Liver (tissue), 9 donors: ENCODE measurements around the gene UGT1A4. TPM values are rescaled to one million over a fixed set of nuclear protein-coding genes. Genes with fewer than 3 reads are reported as not detected.

Experiments used
- DNase-seq: peaks from one replicate; pipeline ENCODE4 v3.0.0-alpha.2; 2017; ENCODE audit warnings: low spot score
- H3K27ac ChIP-seq, 2 donors: one replicate each; pipeline ENCODE4 v1.7.0; 2013; ENCODE audit warnings: inconsistent platforms in 2 of 2, low read length in 2 of 2, control low read depth in 1 of 2, low read depth in 1 of 2, mild to moderate bottlenecking in 1 of 2
- H3K27me3 ChIP-seq, 4 donors: one replicate each; pipeline versions ENCODE4 v1.6.1 to v1.7.0; 2013; ENCODE audit warnings: low read length in 3 of 4, inconsistent platforms in 1 of 4, mild to moderate bottlenecking in 1 of 4, moderate library complexity in 1 of 4; ENCODE audit not compliant: control insufficient read depth in 4 of 4, insufficient read depth in 4 of 4
- H3K36me3 ChIP-seq, 4 donors: one replicate each; pipeline versions ENCODE4 v1.6.1 to v1.7.0; 2013; ENCODE audit warnings: low read length in 3 of 4, mild to moderate bottlenecking in 3 of 4, low read depth in 1 of 4, moderate library complexity in 1 of 4; ENCODE audit not compliant: control insufficient read depth in 4 of 4, insufficient read depth in 3 of 4
- H3K4me1 ChIP-seq, 4 donors: one replicate each; pipeline versions ENCODE4 v1.6.1 to v1.7.0; 2013; ENCODE audit warnings: low read length in 3 of 4, mild to moderate bottlenecking in 3 of 4, moderate library complexity in 1 of 4; ENCODE audit not compliant: control insufficient read depth in 4 of 4, insufficient read depth in 4 of 4
- H3K4me3 ChIP-seq, 3 donors: one replicate each; pipeline versions ENCODE4 v1.6.1 to v1.7.0; 2013; ENCODE audit warnings: low read length in 3 of 3, control low read depth in 1 of 3, low read depth in 1 of 3, mild to moderate bottlenecking in 1 of 3
- H3K9ac ChIP-seq, 2 donors: one replicate each; pipeline ENCODE4 v1.7.0; 2013; ENCODE audit warnings: low read length in 2 of 2, mild to moderate bottlenecking in 2 of 2, moderate library complexity in 2 of 2, control low read depth in 1 of 2, low read depth in 1 of 2
- H3K9me3 ChIP-seq, 4 donors: one replicate each; pipeline versions ENCODE4 v1.6.1 to v1.7.0; 2013; ENCODE audit warnings: low read length in 3 of 4; ENCODE audit not compliant: control insufficient read depth in 4 of 4
- EGR1 ChIP-seq, 2 donors: IDR thresholded peaks; 2 replicates each; pipeline ENCODE4 v1.6.1; 2016 to 2018; ENCODE audit warnings: antibody characterized with exemption in 2 of 2, low read depth in 2 of 2
- FOXA2 ChIP-seq: IDR thresholded peaks from 2 replicates; pipeline ENCODE4 v1.6.1; 2016; ENCODE audit warnings: antibody characterized with exemption
- GABPA ChIP-seq, 2 donors: IDR thresholded peaks in 1 of 2; conservative IDR thresholded peaks in 1 of 2; 2 replicates each; pipeline ENCODE4 v1.6.1; 2016; ENCODE audit warnings: antibody characterized with exemption in 2 of 2, mild to moderate bottlenecking in 1 of 2, moderate library complexity in 1 of 2
- HNF4G ChIP-seq: IDR thresholded peaks from 2 replicates; pipeline ENCODE4 v1.6.1; 2016; ENCODE audit warnings: antibody characterized with exemption
- NR2F2 ChIP-seq: IDR thresholded peaks from 2 replicates; pipeline ENCODE4 v1.6.1; 2016; ENCODE audit warnings: antibody characterized with exemption
- RAD21 ChIP-seq, 2 donors: IDR thresholded peaks; 2 replicates each; pipeline ENCODE4 v1.6.1; 2016; ENCODE audit warnings: antibody characterized with exemption in 2 of 2, mild to moderate bottlenecking in 2 of 2
- RXRA ChIP-seq, 2 donors: IDR thresholded peaks; 2 replicates each; pipeline ENCODE4 v1.6.1; 2017 to 2018; ENCODE audit warnings: antibody characterized with exemption in 2 of 2, mild to moderate bottlenecking in 1 of 2
- SP1 ChIP-seq: IDR thresholded peaks from 2 replicates; pipeline ENCODE4 v1.6.1; 2018; ENCODE audit warnings: antibody characterized with exemption, mild to moderate bottlenecking
- WGBS: extraction: QIAGEN DNeasy Blood & Tissue Kit; methylation state at CpG from one replicate; pipeline ENCODE4 v1.1.7; 2013; 5-methylcytosine and 5-hydroxymethylcytosine counted together
- polyA plus RNA-seq, 2 donors: library from polyadenylated mRNA; stranded (reverse) in 1 of 2; unstranded in 1 of 2; fragments of 200-250 nt in 1 of 2; fragments of >200 nt in 1 of 2; fragmentation: Nextera tagmentation in 1 of 2; extraction: Ambion mirVana in 1 of 2; gene quantifications; one replicate each; pipeline versions ENCODE4 v1.2.1 to v1.2.3, GENCODE V29; 2013 to 2015
- total RNA-seq, 2 donors: library from RNA; depleted of rRNA; stranded (reverse); fragments of >200 nt; gene quantifications; one replicate each; pipeline ENCODE4 v1.2.3, GENCODE V29; 2014
- TF ChIP-seq, protein P1 (sequence below): IDR thresholded peaks from 2 replicates; pipeline ENCODE4 v1.6.1; 2016; ENCODE audit warnings: antibody characterized with exemption
- TF ChIP-seq, protein P2 (sequence below): IDR thresholded peaks from 2 replicates; pipeline ENCODE4 v1.6.1; 2016; ENCODE audit warnings: antibody characterized with exemption, mild to moderate bottlenecking
- TF ChIP-seq, protein P3 (sequence below): IDR thresholded peaks from 2 replicates; pipeline ENCODE4 v1.6.1; 2016; ENCODE audit warnings: antibody characterized with exemption
- TF ChIP-seq, protein P4 (sequence below): fragments of 150-350 bp; IDR thresholded peaks from 2 replicates; pipeline ENCODE4 v1.5.1; 2017; ENCODE audit warnings: improper control_type of control experiment, low read depth, low read length; ENCODE audit not compliant: missing input control
- donor health status: healthy.
- donor health status: healthy.
- donor health status: healthy.
- donor health status: healthy.
- donor health status: healthy.

UGT1A4 gene
- total and polyA plus RNA-seq, 4 donors, result 103 to 446 (median 136) TPM; not detected in 1

DNA sequence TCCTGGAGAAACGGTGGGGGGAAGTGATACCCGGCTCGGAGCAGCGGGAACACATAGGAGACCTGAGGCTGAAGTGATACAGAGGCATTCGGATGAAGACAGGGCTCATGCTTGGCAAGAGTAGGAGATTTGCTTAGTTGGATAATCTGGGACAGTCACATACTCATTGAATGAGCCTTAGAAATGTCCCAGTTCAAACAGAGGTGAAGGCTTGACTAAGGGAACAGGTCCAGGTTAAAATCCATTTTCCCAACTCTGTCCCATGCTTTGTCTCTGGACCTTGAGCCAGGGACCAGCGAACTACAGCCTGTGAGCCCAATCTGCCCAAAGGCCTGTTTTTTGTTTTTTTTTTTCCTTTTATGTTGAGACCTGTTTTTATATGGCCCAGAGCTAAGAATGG is 24.6 kb upstream of the UGT1A4 start (continued):
- TF ChIP-seq EGR1 (IDR thresholded peaks at IDR 0.05; ENCODE audit: low read depth in 2 of 2) (no peak), NR2F2 (peak; percentile 88)

DNA sequence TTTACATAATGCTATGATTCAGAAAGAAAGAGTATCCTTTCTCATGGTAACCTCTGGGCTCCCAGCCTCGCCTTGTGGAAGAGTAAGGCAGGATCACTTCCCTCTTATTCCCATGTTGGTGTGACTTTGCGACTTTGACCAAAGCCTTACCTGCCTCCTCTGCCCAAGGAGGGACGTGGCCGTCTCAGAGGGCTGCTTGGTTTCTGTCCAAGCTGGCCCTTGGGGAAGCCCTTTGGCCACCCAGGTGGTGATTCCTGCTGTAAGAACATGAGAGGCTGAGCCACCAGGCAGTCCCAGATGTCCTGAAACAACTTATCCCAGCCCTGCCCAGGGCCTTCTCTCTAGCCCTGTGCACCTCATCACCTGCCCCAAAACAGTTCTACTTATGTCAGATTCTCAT is 19.8 kb upstream of the UGT1A4 start:
- peaks cover 6 to 47% (median 26%) of the 10 kb centered on the region in 4 donors for H3K4me1 ChIP-seq
- H3K27me3 ChIP-seq, result no peaks in the 10 kb centered on the region
- no peaks in the 10 kb centered on the region for H3K36me3 ChIP-seq
- no peak for DNase-seq
- no peak overlapping the region for H3K9ac ChIP-seq
- H3K4me3 ChIP-seq, result no peak overlapping the region
- no peaks in the 10 kb centered on the region for H3K9me3 ChIP-seq
- no peak for TF ChIP-seq EGR1 (IDR thresholded peaks at IDR 0.05; ENCODE audit: low read depth in 2 of 2)
- TF ChIP-seq SP1, result no peak
- TF ChIP-seq RAD21 (IDR thresholded peaks at IDR 0.05), result no peak
- TF ChIP-seq, protein P1, sequence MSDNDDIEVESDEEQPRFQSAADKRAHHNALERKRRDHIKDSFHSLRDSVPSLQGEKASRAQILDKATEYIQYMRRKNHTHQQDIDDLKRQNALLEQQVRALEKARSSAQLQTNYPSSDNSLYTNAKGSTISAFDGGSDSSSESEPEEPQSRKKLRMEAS, result no peak
- TF ChIP-seq GABPA (IDR thresholded peaks at IDR 0.05 in 1 of 2, conservative IDR thresholded peaks at IDR 0.05 in 1 of 2), result no peak
- TF ChIP-seq, protein P2, sequence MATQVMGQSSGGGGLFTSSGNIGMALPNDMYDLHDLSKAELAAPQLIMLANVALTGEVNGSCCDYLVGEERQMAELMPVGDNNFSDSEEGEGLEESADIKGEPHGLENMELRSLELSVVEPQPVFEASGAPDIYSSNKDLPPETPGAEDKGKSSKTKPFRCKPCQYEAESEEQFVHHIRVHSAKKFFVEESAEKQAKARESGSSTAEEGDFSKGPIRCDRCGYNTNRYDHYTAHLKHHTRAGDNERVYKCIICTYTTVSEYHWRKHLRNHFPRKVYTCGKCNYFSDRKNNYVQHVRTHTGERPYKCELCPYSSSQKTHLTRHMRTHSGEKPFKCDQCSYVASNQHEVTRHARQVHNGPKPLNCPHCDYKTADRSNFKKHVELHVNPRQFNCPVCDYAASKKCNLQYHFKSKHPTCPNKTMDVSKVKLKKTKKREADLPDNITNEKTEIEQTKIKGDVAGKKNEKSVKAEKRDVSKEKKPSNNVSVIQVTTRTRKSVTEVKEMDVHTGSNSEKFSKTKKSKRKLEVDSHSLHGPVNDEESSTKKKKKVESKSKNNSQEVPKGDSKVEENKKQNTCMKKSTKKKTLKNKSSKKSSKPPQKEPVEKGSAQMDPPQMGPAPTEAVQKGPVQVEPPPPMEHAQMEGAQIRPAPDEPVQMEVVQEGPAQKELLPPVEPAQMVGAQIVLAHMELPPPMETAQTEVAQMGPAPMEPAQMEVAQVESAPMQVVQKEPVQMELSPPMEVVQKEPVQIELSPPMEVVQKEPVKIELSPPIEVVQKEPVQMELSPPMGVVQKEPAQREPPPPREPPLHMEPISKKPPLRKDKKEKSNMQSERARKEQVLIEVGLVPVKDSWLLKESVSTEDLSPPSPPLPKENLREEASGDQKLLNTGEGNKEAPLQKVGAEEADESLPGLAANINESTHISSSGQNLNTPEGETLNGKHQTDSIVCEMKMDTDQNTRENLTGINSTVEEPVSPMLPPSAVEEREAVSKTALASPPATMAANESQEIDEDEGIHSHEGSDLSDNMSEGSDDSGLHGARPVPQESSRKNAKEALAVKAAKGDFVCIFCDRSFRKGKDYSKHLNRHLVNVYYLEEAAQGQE, result no peak
- TF ChIP-seq NR2F2, result no peak
- no peak for TF ChIP-seq RXRA (IDR thresholded peaks at IDR 0.05)
- peak overlapping the region in 1 of 2 donors; percentile 13 for H3K27ac ChIP-seq
- WGBS, result 88% methylated on average over 4 of the region's 4 CpGs

DNA sequence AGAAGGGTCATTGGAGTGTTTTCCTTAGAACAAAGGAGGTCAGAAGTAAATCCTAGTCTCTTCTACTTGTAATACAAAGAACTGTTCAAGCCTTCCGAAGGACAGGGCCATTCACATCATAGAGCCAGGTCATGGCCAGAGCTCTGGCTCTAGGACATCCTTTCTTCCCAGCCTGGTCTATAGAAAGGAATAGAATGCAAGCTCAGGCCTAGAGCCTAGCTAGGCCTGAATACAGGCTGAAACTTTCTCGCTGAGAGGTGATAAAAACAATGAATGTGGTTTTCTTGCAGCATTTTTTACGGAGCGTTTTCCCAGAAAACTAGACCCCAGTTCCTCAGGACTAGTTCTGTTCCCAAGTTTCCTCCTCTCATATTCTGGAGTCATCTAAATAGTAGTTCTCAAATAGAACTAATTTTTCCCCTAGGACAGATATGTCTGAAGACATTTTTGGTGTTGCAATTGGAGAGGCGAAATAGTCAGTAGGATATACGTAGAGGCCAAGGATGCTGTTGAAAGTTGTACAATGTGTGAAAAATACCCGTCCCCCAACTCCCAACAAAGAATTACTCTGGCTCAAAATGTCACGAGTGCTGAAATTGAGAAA is 19.0 kb upstream of the UGT1A4 start:
- WGBS, result 71% methylated on average over 8 of the region's 8 CpGs
- DNase-seq, result no peak
- no peaks in the 10 kb centered on the region for H3K36me3 ChIP-seq
- no peak overlapping the region for H3K9ac ChIP-seq
- TF ChIP-seq, protein P1, result no peak
- H3K9me3 ChIP-seq, result no peaks in the 10 kb centered on the region
- H3K27ac ChIP-seq, result peak overlapping the region; percentile 83
- H3K4me1 ChIP-seq, result peaks cover 6 to 40% (median 20%) of the 10 kb centered on the region in 4 donors
- H3K27me3 ChIP-seq, result no peaks in the 10 kb centered on the region
- H3K4me3 ChIP-seq, result no peak overlapping the region

DNA sequence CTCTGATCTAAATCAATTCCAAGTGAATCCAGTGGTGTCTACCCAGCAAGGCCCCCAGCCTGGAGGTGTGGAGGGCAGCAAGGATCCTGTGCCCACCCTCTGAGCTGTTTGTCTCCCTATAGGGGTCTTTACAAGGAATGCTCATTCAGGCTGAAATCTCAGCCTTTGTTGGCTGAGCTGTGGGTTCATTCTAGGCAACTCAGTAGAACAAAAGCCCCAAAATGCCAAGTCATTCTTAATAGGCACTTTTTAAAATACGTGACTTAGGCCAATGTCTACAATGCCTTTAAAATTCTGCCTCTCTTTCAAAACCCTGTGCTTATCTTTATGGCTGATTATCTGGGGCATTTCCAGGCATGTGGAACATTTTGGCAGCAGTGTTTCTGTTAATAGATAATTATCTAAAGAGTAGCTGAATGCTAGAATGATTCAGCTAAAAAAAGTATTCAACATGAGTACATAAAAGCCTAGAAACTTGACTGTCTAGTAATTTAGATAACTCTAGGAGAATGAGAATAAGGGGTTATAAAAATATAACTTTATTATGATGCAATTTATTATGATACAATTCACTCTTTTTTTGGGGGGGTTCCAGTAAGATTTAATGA is 18.4 kb upstream of the UGT1A4 start:
- Histone ChIP-seq H3K36me3 (no peaks in the 10 kb centered on the region), H3K4me1 (peaks cover 6 to 38% (median 18%) of the 10 kb centered on the region in 4 donors), H3K27me3 (no peaks in the 10 kb centered on the region), H3K4me3 (no peak overlapping the region), H3K9me3 (no peaks in the 10 kb centered on the region), H3K27ac (peak overlapping the region; percentile 83), H3K9ac (no peak overlapping the region)
- 15% methylated on average over 1 of the region's 1 CpG for WGBS
- DNase-seq, result no peak
- TF ChIP-seq, protein P3, sequence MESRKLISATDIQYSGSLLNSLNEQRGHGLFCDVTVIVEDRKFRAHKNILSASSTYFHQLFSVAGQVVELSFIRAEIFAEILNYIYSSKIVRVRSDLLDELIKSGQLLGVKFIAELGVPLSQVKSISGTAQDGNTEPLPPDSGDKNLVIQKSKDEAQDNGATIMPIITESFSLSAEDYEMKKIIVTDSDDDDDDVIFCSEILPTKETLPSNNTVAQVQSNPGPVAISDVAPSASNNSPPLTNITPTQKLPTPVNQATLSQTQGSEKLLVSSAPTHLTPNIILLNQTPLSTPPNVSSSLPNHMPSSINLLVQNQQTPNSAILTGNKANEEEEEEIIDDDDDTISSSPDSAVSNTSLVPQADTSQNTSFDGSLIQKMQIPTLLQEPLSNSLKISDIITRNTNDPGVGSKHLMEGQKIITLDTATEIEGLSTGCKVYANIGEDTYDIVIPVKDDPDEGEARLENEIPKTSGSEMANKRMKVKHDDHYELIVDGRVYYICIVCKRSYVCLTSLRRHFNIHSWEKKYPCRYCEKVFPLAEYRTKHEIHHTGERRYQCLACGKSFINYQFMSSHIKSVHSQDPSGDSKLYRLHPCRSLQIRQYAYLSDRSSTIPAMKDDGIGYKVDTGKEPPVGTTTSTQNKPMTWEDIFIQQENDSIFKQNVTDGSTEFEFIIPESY, result peak; percentile 95
- TF ChIP-seq, protein P4, sequence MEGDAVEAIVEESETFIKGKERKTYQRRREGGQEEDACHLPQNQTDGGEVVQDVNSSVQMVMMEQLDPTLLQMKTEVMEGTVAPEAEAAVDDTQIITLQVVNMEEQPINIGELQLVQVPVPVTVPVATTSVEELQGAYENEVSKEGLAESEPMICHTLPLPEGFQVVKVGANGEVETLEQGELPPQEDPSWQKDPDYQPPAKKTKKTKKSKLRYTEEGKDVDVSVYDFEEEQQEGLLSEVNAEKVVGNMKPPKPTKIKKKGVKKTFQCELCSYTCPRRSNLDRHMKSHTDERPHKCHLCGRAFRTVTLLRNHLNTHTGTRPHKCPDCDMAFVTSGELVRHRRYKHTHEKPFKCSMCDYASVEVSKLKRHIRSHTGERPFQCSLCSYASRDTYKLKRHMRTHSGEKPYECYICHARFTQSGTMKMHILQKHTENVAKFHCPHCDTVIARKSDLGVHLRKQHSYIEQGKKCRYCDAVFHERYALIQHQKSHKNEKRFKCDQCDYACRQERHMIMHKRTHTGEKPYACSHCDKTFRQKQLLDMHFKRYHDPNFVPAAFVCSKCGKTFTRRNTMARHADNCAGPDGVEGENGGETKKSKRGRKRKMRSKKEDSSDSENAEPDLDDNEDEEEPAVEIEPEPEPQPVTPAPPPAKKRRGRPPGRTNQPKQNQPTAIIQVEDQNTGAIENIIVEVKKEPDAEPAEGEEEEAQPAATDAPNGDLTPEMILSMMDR, result no peak
- TF ChIP-seq FOXA2 (peak; percentile 86), HNF4G (no peak)
- TF ChIP-seq, protein P2, result peak; percentile 70
